ENCODE measurements around the gene SLC22A24. TPM values are rescaled to one million over a fixed set of nuclear protein-coding genes. Genes with fewer than 3 reads are reported as not detected.
"Not testable (repeated sequence)": the region's sequence is repeated elsewhere in the genome, so short reads cannot be mapped to it uniquely, and the experiment has no call there.

SLC22A24 gene
- total and polyA plus RNA-seq, 2 of the 13 experiments (the other 11 are each of a cell fraction or from before 2014, with no cell fraction given), result not detected

- TF ChIP-seq ZHX2 (IDR thresholded peaks at IDR 0.05; ENCODE audit: low read depth) (no peak), ZHX2 (CRISPR knock-in tag; IDR thresholded peaks at IDR 0.05; ENCODE audit: borderline replicate concordance) (no peak), ZZZ3 (CRISPR knock-in tag; IDR thresholded peaks at IDR 0.05; ENCODE audit: borderline replicate concordance) (no peak), PHF5A (CRISPR knock-in tag; IDR thresholded peaks at IDR 0.05; ENCODE audit: low read depth, unreplicated experiment) (no peak), SMC3 (IDR thresholded peaks at IDR 0.05; ENCODE audit: low read length) (no peak), CREB1 (IDR thresholded peaks at IDR 0.05) (no peak), CREB1 (CRISPR knock-in tag; IDR thresholded peaks at IDR 0.05) (no peak), ZNF607 (CRISPR knock-in tag; IDR thresholded peaks at IDR 0.05; ENCODE audit: borderline replicate concordance) (no peak)
Measured at GRCh38 chr11:63099555-63099954, 44.5 kb downstream of the SLC22A24 start (continued).

- Histone ChIP-seq H3K9me3 (ENCODE audit: low read length) (no peaks in the 10 kb centered on the region), H3K4me2 (ENCODE audit: low read depth, low read length) (no peak overlapping the region), H3K79me2 (ENCODE audit: insufficient read depth, low read length) (no peaks in the 10 kb centered on the region), H3K36me3 (replicated peaks in 1 of 2; ENCODE audit: control insufficient read depth in 1 of 2, insufficient read depth in 2 of 2, low read length in 2 of 2) (no peaks in the 10 kb centered on the region), H4K20me1 (ENCODE audit: insufficient read depth, low read length) (no peaks in the 10 kb centered on the region), H3K27me3 (ENCODE audit: control insufficient read depth in 1 of 2, insufficient read depth in 2 of 2, low read length in 2 of 2) (peaks cover 0 to 10% of the 10 kb centered on the region in 2 experiments; a peak in 1 of 5 replicates), H3K4me1 (ENCODE audit: insufficient read depth, low read length) (peaks cover 8% of the 10 kb centered on the region), H2AFZ (ENCODE audit: low read length) (no peak overlapping the region), H3K27ac (ENCODE audit: extremely low read length, insufficient read depth, low read length) (no peak overlapping the region), H3K4me3 (replicated peaks in 1 of 3; ENCODE audit: insufficient read depth in 1 of 3, low read depth in 2 of 3, low read length in 3 of 3) (no peak overlapping the region), H3K9ac (ENCODE audit: insufficient read depth, low read depth, low read length) (no peak overlapping the region)
- ChIA-PET POLR2A (no interaction called here), CTCF (ENCODE audit: low intra/inter-chr PET ratio, low total read pairs) (no interaction called here)
- in situ Hi-C loops (cut with HindIII; ENCODE audit: extremely low pct_ligation_motif_present, low pct_unique_long_range_greater_than_20kb) (no loop called here), intact Hi-C loops (cut with micrococcal nuclease; ENCODE audit: unreplicated experiment) (no loop called here)
- DNase-seq (ENCODE audit: low spot score), result peak; percentile 3
- WGBS (ENCODE audit: low lambda C conversion rate), result 45% methylated on average over 2 of the region's 2 CpGs
- FAIRE-seq, result no peak
- no peak for ATAC-seq
- TF ChIP-seq HIVEP1 (CRISPR knock-in tag; IDR thresholded peaks at IDR 0.05), result no peak
- peak; percentile 59 for TF ChIP-seq BHLHE40 (IDR thresholded peaks at IDR 0.05; ENCODE audit: low read length)
- BruUV-seq (replicated peaks), result no TSS peak
Measured at GRCh38 chr11:63080682-63081081, 63.3 kb downstream of the SLC22A24 start.

GRCh38 chr11:63046203-63046602 is 97.8 kb downstream of the SLC22A24 start:
- FAIRE-seq; H3K4me2 ChIP-seq (ENCODE audit: low read depth, low read length); H3K4me1 ChIP-seq (ENCODE audit: insufficient read depth, low read length); H3K9me3 ChIP-seq (ENCODE audit: low read length); BruUV-seq (replicated peaks); DNase-seq (ENCODE audit: low spot score); intact Hi-C loops (cut with micrococcal nuclease; ENCODE audit: unreplicated experiment); H4K20me1 ChIP-seq (ENCODE audit: insufficient read depth, low read length); H3K9ac ChIP-seq (ENCODE audit: insufficient read depth, low read depth, low read length); H3K79me2 ChIP-seq (ENCODE audit: insufficient read depth, low read length); POLR2A ChIA-PET; H3K27ac ChIP-seq (ENCODE audit: extremely low read length, insufficient read depth, low read length); H3K27me3 ChIP-seq (ENCODE audit: control insufficient read depth in 1 of 2, insufficient read depth in 2 of 2, low read length in 2 of 2); H3K4me3 ChIP-seq (replicated peaks in 1 of 3; ENCODE audit: insufficient read depth in 1 of 3, low read depth in 2 of 3, low read length in 3 of 3); ATAC-seq; H2AFZ ChIP-seq (ENCODE audit: low read length); CTCF ChIA-PET (ENCODE audit: low intra/inter-chr PET ratio, low total read pairs); H3K36me3 ChIP-seq (replicated peaks in 1 of 2; ENCODE audit: control insufficient read depth in 1 of 2, insufficient read depth in 2 of 2, low read length in 2 of 2): not testable (repeated sequence)
- in situ Hi-C loops (cut with HindIII; ENCODE audit: extremely low pct_ligation_motif_present, low pct_unique_long_range_greater_than_20kb), result loop anchor here (25.0 kb wide), 1 partner anchor 166 kb away; no protein-coding TSS in a partner anchor
- 4% methylated on average over 1 of the region's 1 CpG for WGBS (ENCODE audit: low lambda C conversion rate)
